ENCODE measurements around the gene NBPF26.
"Not testable (repeated sequence)": the region's sequence is repeated elsewhere in the genome, so short reads cannot be mapped to it uniquely, and the experiment has no call there.

DNA sequence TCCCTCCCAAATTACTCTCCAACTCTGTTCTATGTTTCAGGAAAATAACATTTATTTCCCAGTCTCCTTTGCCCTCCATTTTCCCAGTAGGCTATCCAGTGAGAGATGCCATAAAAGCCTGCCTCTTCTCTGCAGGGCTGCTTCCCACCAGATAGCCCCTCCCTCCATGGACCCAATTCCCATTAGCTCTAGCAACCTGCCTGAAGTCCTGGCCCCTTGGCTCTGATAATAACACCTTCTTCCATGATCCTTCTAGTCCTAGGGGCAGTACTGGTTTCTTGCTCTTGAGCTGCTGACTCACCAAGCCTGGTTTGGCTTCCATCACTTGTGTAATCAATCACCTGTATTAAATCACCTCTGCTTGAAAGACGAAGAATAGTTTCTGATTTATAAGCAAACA is 156.3 kb downstream of the NBPF26 start:
- TF ChIP-seq, protein P1, sequence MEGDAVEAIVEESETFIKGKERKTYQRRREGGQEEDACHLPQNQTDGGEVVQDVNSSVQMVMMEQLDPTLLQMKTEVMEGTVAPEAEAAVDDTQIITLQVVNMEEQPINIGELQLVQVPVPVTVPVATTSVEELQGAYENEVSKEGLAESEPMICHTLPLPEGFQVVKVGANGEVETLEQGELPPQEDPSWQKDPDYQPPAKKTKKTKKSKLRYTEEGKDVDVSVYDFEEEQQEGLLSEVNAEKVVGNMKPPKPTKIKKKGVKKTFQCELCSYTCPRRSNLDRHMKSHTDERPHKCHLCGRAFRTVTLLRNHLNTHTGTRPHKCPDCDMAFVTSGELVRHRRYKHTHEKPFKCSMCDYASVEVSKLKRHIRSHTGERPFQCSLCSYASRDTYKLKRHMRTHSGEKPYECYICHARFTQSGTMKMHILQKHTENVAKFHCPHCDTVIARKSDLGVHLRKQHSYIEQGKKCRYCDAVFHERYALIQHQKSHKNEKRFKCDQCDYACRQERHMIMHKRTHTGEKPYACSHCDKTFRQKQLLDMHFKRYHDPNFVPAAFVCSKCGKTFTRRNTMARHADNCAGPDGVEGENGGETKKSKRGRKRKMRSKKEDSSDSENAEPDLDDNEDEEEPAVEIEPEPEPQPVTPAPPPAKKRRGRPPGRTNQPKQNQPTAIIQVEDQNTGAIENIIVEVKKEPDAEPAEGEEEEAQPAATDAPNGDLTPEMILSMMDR (conservative IDR thresholded peaks at IDR 0.05 in 1 of 2, IDR thresholded peaks at IDR 0.05 in 1 of 2; ENCODE audit: extremely low read depth in 1 of 2, insufficient read depth in 1 of 2, low read depth in 1 of 2, low read length in 2 of 2), result not testable (repeated sequence)
- not testable (repeated sequence) for TF ChIP-seq EZH2 (IDR thresholded peaks at IDR 0.05; ENCODE audit: borderline replicate concordance, low read length)

Measured in mammary epithelial cell (primary cell).